HFFc6 (cell line): ENCODE results near the gene LYST. TPM values are rescaled to one million over a fixed set of nuclear protein-coding genes. Genes with fewer than 3 reads are reported as not detected.

Experiments used
- DNase-seq: peaks from one replicate; pipeline ENCODE4 v3.0.0-alpha.2; 2018
- H3K27ac Mint-ChIP-seq: 2 replicates; pipeline ENCODE4 v1.8.0; 2020; ENCODE audit warnings: mild to moderate bottlenecking, mixed read lengths
- H3K27me3 Mint-ChIP-seq: 2 replicates; pipeline ENCODE4 v1.8.0; 2021; ENCODE audit warnings: mild to moderate bottlenecking, moderate library complexity, mixed read lengths; ENCODE audit not compliant: insufficient read depth
- H3K36me3 Mint-ChIP-seq: 2 replicates; pipeline ENCODE4 v1.8.0; 2021; ENCODE audit warnings: low read depth, mixed read lengths
- H3K4me1 Mint-ChIP-seq: 2 replicates; pipeline ENCODE4 v1.8.0; 2020; ENCODE audit warnings: low read depth, mixed read lengths
- H3K4me3 Mint-ChIP-seq: 2 replicates; pipeline ENCODE4 v1.8.0; 2020; ENCODE audit warnings: mild to moderate bottlenecking, moderate library complexity, mixed read lengths
- H3K9me3 Mint-ChIP-seq: 2 replicates; pipeline ENCODE4 v1.8.0; 2020; ENCODE audit warnings: mild to moderate bottlenecking, mixed read lengths
- total RNA-seq, 6 experiments: library from RNA; stranded (reverse); fragmentation: NEBNext Ultra II Directional; extraction: Animal tissue kit (Norgen Biotek cat#: 25700); gene quantifications; 2 replicates in 1 of 6; 3 replicates in 5 of 6; pipeline ENCODE4 v1.2.3, GENCODE V29; 2021
- TF ChIP-seq, protein P1 (sequence below): fragments of 200-600 bp; sonication (generic); IDR thresholded peaks from 2 replicates; pipeline ENCODE4 v1.5.0; 2021; ENCODE audit warnings: antibody characterized with exemption, mild to moderate bottlenecking

LYST gene
- total RNA-seq, 6 experiments from 2014 or later: 13.2 to 18.9 (median 15.4) TPM

DNA sequence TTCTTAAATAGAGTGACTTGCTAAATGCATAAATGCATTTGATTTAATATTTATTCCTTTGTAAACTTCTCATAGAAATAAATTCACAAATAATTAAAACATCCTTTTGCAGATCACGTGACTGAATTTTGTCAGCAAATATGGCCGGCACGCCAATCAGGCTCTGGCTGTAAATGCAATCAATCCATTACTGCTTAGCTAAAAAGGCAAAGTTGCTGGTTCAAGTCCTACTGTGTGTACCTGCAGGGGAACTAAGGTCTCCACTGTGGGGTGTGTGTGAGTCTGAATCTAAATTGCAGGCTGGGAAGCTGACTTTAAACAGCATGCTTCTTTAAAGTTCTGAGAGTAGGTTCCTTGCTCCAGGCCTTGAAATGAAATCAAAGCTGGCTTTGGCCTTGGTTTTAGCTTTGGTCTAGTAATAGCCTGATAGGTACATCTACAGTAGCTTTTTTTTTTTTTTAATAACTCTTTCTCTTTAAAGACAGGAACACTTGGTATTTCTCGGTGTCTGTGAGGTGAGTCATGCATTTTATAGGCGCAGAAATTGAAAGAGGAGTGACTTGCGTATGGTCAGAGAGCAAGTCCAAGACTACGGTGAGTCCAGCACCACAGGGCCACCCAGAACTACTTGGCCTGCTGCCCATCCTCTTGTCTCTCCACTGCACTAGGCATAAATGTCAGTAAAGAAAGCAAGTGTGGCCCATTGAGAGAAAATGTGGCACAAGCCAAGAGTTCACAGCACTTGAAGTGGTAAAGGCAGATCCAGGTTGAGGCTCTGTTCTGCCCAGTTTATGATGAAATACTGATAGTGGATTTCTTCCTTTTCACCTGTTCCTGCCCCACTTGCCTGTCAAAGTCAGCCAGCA is 36.2 kb upstream of the LYST start:
- Mint-ChIP-seq H3K27me3 (peaks cover 1% of the 10 kb centered on the region), H3K4me1 (peaks cover 56% of the 10 kb centered on the region), H3K36me3 (no peaks in the 10 kb centered on the region), H3K27ac (peak overlapping the region; percentile 75), H3K4me3 (peak overlapping the region; percentile 51), H3K9me3 (no peaks in the 10 kb centered on the region)
- DNase-seq: peak; percentile 88
- TF ChIP-seq, protein P1, sequence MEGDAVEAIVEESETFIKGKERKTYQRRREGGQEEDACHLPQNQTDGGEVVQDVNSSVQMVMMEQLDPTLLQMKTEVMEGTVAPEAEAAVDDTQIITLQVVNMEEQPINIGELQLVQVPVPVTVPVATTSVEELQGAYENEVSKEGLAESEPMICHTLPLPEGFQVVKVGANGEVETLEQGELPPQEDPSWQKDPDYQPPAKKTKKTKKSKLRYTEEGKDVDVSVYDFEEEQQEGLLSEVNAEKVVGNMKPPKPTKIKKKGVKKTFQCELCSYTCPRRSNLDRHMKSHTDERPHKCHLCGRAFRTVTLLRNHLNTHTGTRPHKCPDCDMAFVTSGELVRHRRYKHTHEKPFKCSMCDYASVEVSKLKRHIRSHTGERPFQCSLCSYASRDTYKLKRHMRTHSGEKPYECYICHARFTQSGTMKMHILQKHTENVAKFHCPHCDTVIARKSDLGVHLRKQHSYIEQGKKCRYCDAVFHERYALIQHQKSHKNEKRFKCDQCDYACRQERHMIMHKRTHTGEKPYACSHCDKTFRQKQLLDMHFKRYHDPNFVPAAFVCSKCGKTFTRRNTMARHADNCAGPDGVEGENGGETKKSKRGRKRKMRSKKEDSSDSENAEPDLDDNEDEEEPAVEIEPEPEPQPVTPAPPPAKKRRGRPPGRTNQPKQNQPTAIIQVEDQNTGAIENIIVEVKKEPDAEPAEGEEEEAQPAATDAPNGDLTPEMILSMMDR: no peak

DNA sequence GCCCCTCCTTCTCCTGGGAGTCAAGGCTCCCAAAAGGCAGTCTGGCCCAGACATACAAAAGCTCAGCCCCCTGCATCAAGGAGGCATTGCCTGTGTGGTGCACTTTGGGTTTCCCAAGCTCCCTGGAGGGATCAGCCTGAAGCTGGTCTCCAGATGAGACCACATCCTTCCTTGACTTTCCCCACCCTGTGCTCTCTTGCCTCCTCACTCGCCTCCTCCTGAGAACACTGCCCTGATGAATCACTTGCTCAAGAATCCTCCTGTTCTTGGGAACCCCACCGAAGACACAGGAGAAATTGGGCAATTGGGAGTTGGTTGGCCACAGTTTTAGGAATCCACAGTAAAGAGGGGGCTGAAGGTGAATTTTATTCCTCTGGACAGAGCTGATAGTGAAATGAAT is 34.8 kb upstream of the LYST start:
- Mint-ChIP-seq H3K9me3 (no peaks in the 10 kb centered on the region), H3K27me3 (no peaks in the 10 kb centered on the region; the same call in 1 of the 2 replicates), H3K4me1 (peaks cover 55% of the 10 kb centered on the region), H3K27ac (peak overlapping the region; percentile 82), H3K36me3 (no peaks in the 10 kb centered on the region), H3K4me3 (peak overlapping the region; percentile 52)
- TF ChIP-seq, protein P1: no peak
- DNase-seq: peak; percentile 63

DNA sequence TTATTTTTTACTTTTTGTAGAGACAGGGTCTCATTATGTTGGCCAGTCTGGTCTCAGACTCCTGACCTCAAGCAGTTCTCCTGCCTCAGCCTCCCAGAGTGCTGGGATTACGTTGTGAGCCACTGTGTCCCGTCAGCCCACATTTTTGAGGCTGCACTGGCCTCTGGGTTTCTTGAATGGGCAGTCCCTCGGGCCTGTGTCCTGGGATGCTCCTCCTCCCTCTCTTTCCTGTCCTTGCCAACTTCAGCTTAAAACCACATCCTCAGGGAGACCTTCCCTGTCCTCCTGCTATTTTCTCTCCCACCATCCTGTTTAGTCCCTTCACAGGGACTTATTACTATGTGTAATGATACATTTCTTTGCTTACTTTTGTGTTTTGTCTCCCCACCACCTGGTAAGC is 31.4 kb upstream of the LYST start:
- no peak overlapping the region for H3K4me3 Mint-ChIP-seq
- TF ChIP-seq, protein P1: no peak
- DNase-seq: no peak
- H3K36me3 Mint-ChIP-seq: no peaks in the 10 kb centered on the region
- H3K27ac Mint-ChIP-seq: peak overlapping the region; percentile 12; the same call in 1 of the 2 replicates
- no peaks in the 10 kb centered on the region for H3K9me3 Mint-ChIP-seq
- peaks cover 48% of the 10 kb centered on the region for H3K4me1 Mint-ChIP-seq
- H3K27me3 Mint-ChIP-seq: no peaks in the 10 kb centered on the region; the same call in 1 of the 2 replicates

DNA sequence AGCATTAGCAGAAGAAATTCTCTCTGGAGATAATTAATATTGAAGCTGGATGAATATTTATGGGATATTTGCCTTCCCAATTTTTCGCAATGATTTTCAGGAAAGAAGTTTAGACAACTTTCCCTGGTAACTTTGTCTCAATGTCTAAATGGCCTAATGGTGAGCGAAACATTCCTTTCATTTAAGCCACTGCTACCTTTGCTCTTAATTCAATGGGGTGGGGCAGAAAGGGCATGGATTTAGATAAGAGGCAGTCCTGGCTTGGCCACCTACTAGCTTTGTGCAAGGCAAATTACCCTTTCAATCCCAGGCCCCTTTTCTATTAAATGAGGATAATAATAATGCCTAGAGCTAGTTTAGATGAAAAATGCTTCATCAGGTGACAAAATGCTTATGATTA is 27.1 kb upstream of the LYST start:
- no peak overlapping the region for H3K27ac Mint-ChIP-seq
- no peaks in the 10 kb centered on the region; the same call in 1 of the 2 replicates for H3K27me3 Mint-ChIP-seq
- no peaks in the 10 kb centered on the region for H3K36me3 Mint-ChIP-seq
- no peak for DNase-seq
- peaks cover 14% of the 10 kb centered on the region for H3K4me1 Mint-ChIP-seq
- no peak overlapping the region for H3K4me3 Mint-ChIP-seq
- no peaks in the 10 kb centered on the region for H3K9me3 Mint-ChIP-seq
- TF ChIP-seq, protein P1: no peak

DNA sequence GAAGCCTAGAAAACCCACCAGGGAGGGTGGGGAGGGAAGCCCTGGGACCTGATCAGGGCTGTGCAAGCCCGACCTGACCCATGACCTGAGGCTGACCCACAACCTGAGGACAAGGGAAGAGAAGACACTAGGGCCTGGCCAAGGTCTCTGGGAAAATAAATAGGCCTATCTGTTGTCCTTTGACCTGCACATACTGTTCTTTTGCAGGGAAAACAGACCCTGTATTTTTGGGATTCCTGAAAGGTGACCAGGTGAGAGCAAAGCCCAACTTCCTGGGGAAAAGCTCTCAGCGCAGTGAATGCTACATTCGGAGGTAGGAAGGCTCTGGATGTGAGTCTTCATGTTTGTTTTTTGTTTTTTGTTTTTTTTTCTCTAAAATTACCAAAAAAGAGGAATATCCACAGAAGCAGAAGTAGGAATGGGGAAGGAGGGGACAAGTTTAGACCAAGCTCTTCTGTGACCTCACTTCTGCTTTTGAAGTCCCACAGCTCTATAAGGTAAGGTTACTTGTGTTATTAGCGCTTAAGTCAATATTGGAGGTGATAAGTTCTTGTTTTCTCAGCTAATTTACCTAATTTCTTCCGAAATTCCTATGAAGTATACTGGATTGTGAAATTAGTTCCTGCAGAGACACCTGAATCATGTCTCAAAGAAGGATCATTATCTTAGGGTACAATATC is 26.2 kb upstream of the LYST start:
- no peak for DNase-seq
- TF ChIP-seq, protein P1: no peak
- Mint-ChIP-seq H3K9me3 (no peaks in the 10 kb centered on the region), H3K4me1 (peaks cover 7% of the 10 kb centered on the region), H3K4me3 (no peak overlapping the region), H3K27ac (no peak overlapping the region), H3K27me3 (no peaks in the 10 kb centered on the region; the same call in 1 of the 2 replicates), H3K36me3 (no peaks in the 10 kb centered on the region)
